Right lobe of liver (tissue), 6 donors: Measurements from ENCODE around the gene APP. TPM values are rescaled to one million over a fixed set of nuclear protein-coding genes. Genes with fewer than 3 reads are reported as not detected.

Source experiments
- ATAC-seq, 4 donors: fragments of 200-7000 bp; cut with Tn5 transposase; one replicate each; pipeline ENCODE4 v1.9.1; 2020; ENCODE audit warnings: mild to moderate bottlenecking in 4 of 4, moderate library complexity in 4 of 4
- DNase-seq, 3 donors: peaks; one replicate each; pipeline ENCODE4 v3.0.0-alpha.2; 2020
- H3K27ac ChIP-seq, 3 donors: fragments of 200-600 bp; one replicate each; pipeline ENCODE4 v1.8.0; 2022
- H3K27me3 ChIP-seq, 2 donors: fragments of 200-600 bp; one replicate each; pipeline ENCODE4 v1.8.0; 2022
- H3K36me3 ChIP-seq, 4 donors: fragments of 200-600 bp; sonication (generic) in 1 of 4; one replicate each; pipeline versions ENCODE4 v1.5.1 to v1.8.0; 2017 to 2022; ENCODE audit warnings: control low read depth in 1 of 4
- H3K4me1 ChIP-seq, 4 donors: fragments of 200-600 bp; sonication (generic) in 1 of 4; one replicate each; pipeline versions ENCODE4 v1.5.1 to v1.8.0; 2017 to 2022; ENCODE audit warnings: control low read depth in 1 of 4
- H3K4me3 ChIP-seq, 3 donors: fragments of 200-600 bp; one replicate each; pipeline ENCODE4 v1.8.0; 2022
- H3K9me3 ChIP-seq, 4 donors: fragments of 200-600 bp; sonication (generic) in 1 of 4; one replicate each; pipeline versions ENCODE4 v1.5.1 to v1.8.0; 2017 to 2022; ENCODE audit warnings: control low read depth in 1 of 4
- POLR2A ChIP-seq: fragments of 450-650 bp; IDR thresholded peaks from one replicate; pipeline ENCODE4 v1.6.1; 2017; ENCODE audit warnings: antibody characterized with exemption, mild to moderate bottlenecking
- WGBS: methylation state at CpG from one replicate; pipeline ENCODE4 v1.1.6; 2018; ENCODE audit warnings: low coverage, low lambda C conversion rate; ENCODE audit not compliant: insufficient coverage; ENCODE audit errors: missing lambda C conversion rate; 5-methylcytosine and 5-hydroxymethylcytosine counted together
- intact Hi-C, 2 donors: fragments of 100-400 bp; cut with DNase I; formaldehyde crosslinking; loops; one replicate each; pipeline versions ENCODE4 v1.11.2 to v1.14.1; 2022
- total RNA-seq, 6 experiments: library from RNA; depleted of rRNA in 2 of 6; stranded (reverse); fragments of >200 nt in 2 of 6; fragmentation: NEBNext Ultra II Directional in 3 of 6; extraction: Animal tissue kit (Norgen Biotek cat#: 25700) in 3 of 6; gene quantifications; one replicate each; pipeline versions ENCODE4 v1.1.0 to v1.2.4, GENCODE V29; 2016 to 2023
- TF ChIP-seq, protein P1 (sequence below), 4 donors: fragments of 200-600 bp in 3 of 4; fragments of 450-650 bp in 1 of 4; IDR thresholded peaks; one replicate each; pipeline versions ENCODE4 v1.5.1 to v1.8.0; 2016 to 2022; ENCODE audit warnings: antibody characterized with exemption in 4 of 4, mild to moderate bottlenecking in 2 of 4
- donor health status: DM: no; HTN: yes; CAD: no.
- donor health status: DM: no; HTN: no; CAD: no.
- donor health status: DM: no; HTN: no; CAD: no.
- donor health status: DM: no; HTN: yes; CAD: no.
- donor health status: DM: no; HTN: yes; CAD: no.

Gene APP
- total RNA-seq, 6 experiments from 2014 or later = 127 to 262 (median 208) TPM

DNA sequence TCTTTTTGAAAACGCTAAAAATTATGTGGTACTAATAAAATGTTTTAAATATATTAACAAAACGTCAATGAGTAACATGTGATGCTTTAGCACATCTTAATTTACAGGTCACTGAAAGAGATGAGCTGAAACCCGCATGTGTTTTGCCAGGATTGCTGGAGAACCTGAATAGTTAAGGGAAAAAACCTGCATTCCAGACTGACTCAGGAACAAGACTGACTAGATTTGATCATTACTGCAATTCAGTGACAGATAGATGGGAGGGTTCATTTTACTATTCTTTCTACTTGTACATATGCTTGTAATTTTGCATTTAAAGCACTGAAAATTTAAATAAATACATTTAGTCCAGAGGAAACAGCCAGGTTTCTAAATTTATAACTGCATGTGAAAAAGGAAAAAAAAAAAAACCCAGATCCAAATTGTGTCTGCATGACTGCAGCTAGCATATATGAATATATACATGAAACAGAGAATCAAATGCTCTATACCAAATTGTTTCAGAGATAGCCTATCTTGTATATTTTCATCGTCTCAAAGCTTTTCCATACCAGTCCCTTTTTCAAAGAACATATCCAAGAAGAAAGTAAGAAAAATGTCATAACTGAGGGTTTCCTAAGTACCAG, 71.7 kb downstream of the APP start:
- Histone ChIP-seq H3K9me3 (no peaks in the 10 kb centered on the region), H3K27ac (no peak overlapping the region), H3K27me3 (no peaks in the 10 kb centered on the region), H3K4me1 (no peaks in the 10 kb centered on the region), H3K4me3 (no peak overlapping the region), H3K36me3 (no peaks in the 10 kb centered on the region)
- no peak for TF ChIP-seq POLR2A
- TF ChIP-seq, protein P1, sequence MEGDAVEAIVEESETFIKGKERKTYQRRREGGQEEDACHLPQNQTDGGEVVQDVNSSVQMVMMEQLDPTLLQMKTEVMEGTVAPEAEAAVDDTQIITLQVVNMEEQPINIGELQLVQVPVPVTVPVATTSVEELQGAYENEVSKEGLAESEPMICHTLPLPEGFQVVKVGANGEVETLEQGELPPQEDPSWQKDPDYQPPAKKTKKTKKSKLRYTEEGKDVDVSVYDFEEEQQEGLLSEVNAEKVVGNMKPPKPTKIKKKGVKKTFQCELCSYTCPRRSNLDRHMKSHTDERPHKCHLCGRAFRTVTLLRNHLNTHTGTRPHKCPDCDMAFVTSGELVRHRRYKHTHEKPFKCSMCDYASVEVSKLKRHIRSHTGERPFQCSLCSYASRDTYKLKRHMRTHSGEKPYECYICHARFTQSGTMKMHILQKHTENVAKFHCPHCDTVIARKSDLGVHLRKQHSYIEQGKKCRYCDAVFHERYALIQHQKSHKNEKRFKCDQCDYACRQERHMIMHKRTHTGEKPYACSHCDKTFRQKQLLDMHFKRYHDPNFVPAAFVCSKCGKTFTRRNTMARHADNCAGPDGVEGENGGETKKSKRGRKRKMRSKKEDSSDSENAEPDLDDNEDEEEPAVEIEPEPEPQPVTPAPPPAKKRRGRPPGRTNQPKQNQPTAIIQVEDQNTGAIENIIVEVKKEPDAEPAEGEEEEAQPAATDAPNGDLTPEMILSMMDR (IDR thresholded peaks at IDR 0.05) = no peak
- 79% methylated on average over 4 of the region's 4 CpGs for WGBS
- ATAC-seq (no peak), DNase-seq (no peak)
- intact Hi-C loops = no loop called here

GRCh38 chr21:26097475-26097874, 73.1 kb downstream of the APP start:
- 97% methylated on average over 4 of the region's 4 CpGs for WGBS
- DNase-seq = no peak
- Histone ChIP-seq H3K36me3 (no peaks in the 10 kb centered on the region), H3K9me3 (no peaks in the 10 kb centered on the region), H3K4me3 (no peak overlapping the region), H3K27ac (no peak overlapping the region), H3K4me1 (no peaks in the 10 kb centered on the region), H3K27me3 (no peaks in the 10 kb centered on the region)
- TF ChIP-seq, protein P1 (IDR thresholded peaks at IDR 0.05) = no peak
- no peak for TF ChIP-seq POLR2A
- intact Hi-C loops = no loop called here
- no peak for ATAC-seq

DNA sequence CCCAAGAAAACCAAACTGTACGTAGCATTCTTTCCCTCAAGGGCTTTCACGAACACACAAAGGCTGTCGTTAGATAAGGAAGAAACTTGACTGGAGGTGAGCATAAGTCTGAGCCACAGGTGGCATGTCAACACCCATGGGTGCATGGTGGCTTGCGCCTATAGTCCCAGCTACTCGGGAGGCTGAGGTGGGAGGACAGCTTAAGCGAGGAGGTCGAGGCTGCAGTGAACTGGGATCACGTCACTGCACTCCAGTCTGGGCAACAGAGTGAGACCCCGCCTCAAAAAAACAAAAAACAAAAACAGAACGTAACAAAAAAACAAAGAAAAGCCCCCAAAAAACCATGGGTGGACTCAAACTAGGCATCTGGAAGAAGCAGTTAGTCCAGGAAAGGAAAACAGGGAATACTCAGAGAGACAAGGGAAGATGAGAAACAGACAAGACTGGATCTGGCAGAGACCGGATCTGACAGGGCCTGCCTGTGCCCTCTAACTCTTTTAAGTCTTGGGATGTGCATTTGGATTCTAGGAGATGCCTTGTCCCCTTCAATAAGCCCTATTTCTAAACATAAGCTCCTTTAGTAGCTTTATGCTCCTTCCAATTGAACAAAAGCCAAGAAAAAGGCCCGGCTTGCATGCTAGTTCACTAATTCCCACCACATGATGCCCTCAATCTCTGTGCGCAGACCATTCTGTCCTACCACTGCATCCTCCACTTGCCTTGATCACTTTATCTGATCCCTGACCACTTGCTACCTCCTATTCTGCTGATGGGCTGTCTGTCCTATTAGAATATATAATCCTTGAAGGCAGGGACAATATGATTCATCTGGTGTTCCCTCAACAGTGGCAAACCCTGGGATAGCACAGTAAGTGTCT, 73.8 kb downstream of the APP start:
- intact Hi-C loops = no loop called here
- Histone ChIP-seq H3K4me3 (no peak overlapping the region), H3K36me3 (no peaks in the 10 kb centered on the region), H3K9me3 (no peaks in the 10 kb centered on the region), H3K27me3 (no peaks in the 10 kb centered on the region), H3K27ac (no peak overlapping the region), H3K4me1 (no peaks in the 10 kb centered on the region)
- TF ChIP-seq, protein P1 (IDR thresholded peaks at IDR 0.05) = no peak
- no peak for TF ChIP-seq POLR2A
- 93% methylated on average over 10 of the region's 13 CpGs for WGBS
- no peak for ATAC-seq
- DNase-seq = no peak

DNA sequence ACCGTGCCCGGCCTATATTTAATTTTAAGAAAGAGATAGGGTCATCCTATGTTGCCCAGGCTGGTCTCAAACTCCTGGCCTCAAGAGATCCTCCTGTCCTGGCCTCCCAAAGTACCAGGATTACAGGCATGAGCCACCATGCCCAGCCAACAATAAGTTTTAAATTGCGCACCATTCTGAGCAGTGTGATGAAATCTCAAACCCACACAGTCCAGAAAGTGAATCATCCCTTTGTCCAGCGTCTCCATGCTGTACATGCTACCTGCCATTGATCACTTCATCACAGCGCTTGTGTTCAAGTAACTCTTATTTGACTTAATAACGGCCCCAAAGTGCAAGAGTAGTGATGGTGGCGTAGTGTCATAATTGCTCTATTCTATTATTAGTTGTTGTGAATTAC, 75.4 kb downstream of the APP start:
- ATAC-seq = no peak
- no peaks in the 10 kb centered on the region for H3K9me3 ChIP-seq
- intact Hi-C loops = no loop called here
- WGBS = 88% methylated on average over 6 of the region's 7 CpGs
- H3K4me3 ChIP-seq = no peak overlapping the region
- no peaks in the 10 kb centered on the region for H3K4me1 ChIP-seq
- H3K27me3 ChIP-seq = no peaks in the 10 kb centered on the region
- DNase-seq = no peak
- no peak overlapping the region for H3K27ac ChIP-seq
- H3K36me3 ChIP-seq = no peaks in the 10 kb centered on the region
- TF ChIP-seq, protein P1 (IDR thresholded peaks at IDR 0.05) = no peak
- no peak for TF ChIP-seq POLR2A
